PC-3 (cell line): ENCODE results near the gene VIPR2. TPM values are rescaled to one million over a fixed set of nuclear protein-coding genes. Genes with fewer than 3 reads are reported as not detected.

Experiments
- ATAC-seq: fragments of 200-7000 bp; cut with Tn5 transposase; 2 replicates; pipeline ENCODE4 v1.9.1; 2020; ENCODE audit warnings: mild to moderate bottlenecking, moderate library complexity
- BruUV-seq: library from RNA; stranded (reverse); fragments of 400-500 nt; replicated peaks from 2 replicates; lab custom pipeline; 2021; lab: Mats Ljungman, UMichigan
- CTCF ChIA-PET: fragments of 300-600 bp; sonication (Branson Sonifier 250); formaldehyde crosslinking; loops from one replicate; lab custom pipeline; 2022; ENCODE audit warnings: antibody characterized with exemption; lab: Charles Lee
- POLR2A ChIA-PET: fragments of 300-600 bp; sonication (Branson Sonifier 250); formaldehyde crosslinking; loops from one replicate; lab custom pipeline; 2022; ENCODE audit warnings: antibody characterized with exemption; ENCODE audit not compliant: unreplicated experiment; lab: Charles Lee
- DNase-seq: peaks from one replicate; pipeline ENCODE4 v3.0.0-alpha.2; 2015
- H2AFZ ChIP-seq: fragments of 300-600 bp; sonication (generic); 2 replicates; pipeline ENCODE4 v1.6.0; 2016; ENCODE audit warnings: antibody characterized with exemption, low read length
- H3F3A ChIP-seq: fragments of 300-600 bp; sonication (generic); one replicate; pipeline ENCODE4 v1.6.0; 2017; ENCODE audit warnings: antibody characterized with exemption, low read length, control low read depth, mild to moderate bottlenecking; ENCODE audit not compliant: unreplicated experiment
- H3K27ac ChIP-seq: fragments of 300-600 bp; sonication (generic); 2 replicates; pipeline ENCODE4 v1.5.1; 2016; ENCODE audit warnings: mild to moderate bottlenecking, low read length
- H3K27me3 ChIP-seq: fragments of 300-600 bp; sonication (generic); 2 replicates; pipeline ENCODE4 v1.6.1; 2016; ENCODE audit warnings: low read length, mixed read lengths
- H3K36me3 ChIP-seq: fragments of 300-600 bp; sonication (generic); 2 replicates; pipeline ENCODE4 v1.6.1; 2016; ENCODE audit warnings: low read depth, mixed run types, low read length, mixed read lengths
- H3K4me1 ChIP-seq: fragments of 300-600 bp; sonication (generic); 2 replicates; pipeline ENCODE4 v1.5.1; 2016; ENCODE audit warnings: low read length; ENCODE audit not compliant: insufficient read depth
- H3K4me2 ChIP-seq: fragments of 300-600 bp; sonication (generic); 2 replicates; pipeline ENCODE4 v1.6.0; 2016; ENCODE audit warnings: low read length
- H3K4me3 ChIP-seq: fragments of 300-600 bp; sonication (generic); 2 replicates; pipeline ENCODE4 v1.5.1; 2016; ENCODE audit warnings: mild to moderate bottlenecking, low read length, mixed read lengths
- H3K79me2 ChIP-seq: fragments of 300-600 bp; sonication (generic); 2 replicates; pipeline ENCODE4 v1.6.1; 2017; ENCODE audit warnings: low read length, mixed read lengths
- H3K9ac ChIP-seq: fragments of 300-600 bp; sonication (generic); 2 replicates; pipeline ENCODE4 v1.6.0; 2016; ENCODE audit warnings: mild to moderate bottlenecking, low read length
- H3K9me2 ChIP-seq: fragments of 300-600 bp; sonication (generic); replicated peaks from 2 replicates; pipeline ENCODE4 v1.6.1; 2016; ENCODE audit warnings: mixed run types, low read length, mixed read lengths
- H3K9me3 ChIP-seq: fragments of 300-600 bp; sonication (generic); 2 replicates; pipeline ENCODE4 v1.6.1; 2016; ENCODE audit warnings: low read length, mixed read lengths
- H4K20me1 ChIP-seq: fragments of 300-600 bp; sonication (generic); 2 replicates; pipeline ENCODE4 v1.6.1; 2016; ENCODE audit warnings: low read length, mixed read lengths
- CTCF ChIP-seq: fragments of 300-600 bp; sonication (generic); conservative IDR thresholded peaks from 2 replicates; pipeline ENCODE4 v1.5.1; 2017; ENCODE audit warnings: antibody characterized with exemption, low read depth, mild to moderate bottlenecking, low read length
- EZH2 ChIP-seq: fragments of 300-600 bp; sonication (generic); IDR thresholded peaks from one replicate; pipeline ENCODE4 v1.6.1; 2017; ENCODE audit warnings: antibody characterized with exemption, mild to moderate bottlenecking, low read length; ENCODE audit not compliant: unreplicated experiment
- EZH2phosphoT487 ChIP-seq: fragments of 300-600 bp; sonication (generic); IDR thresholded peaks from 2 replicates; pipeline ENCODE4 v1.6.1; 2018; ENCODE audit warnings: mild to moderate bottlenecking, antibody characterized with exemption, low read length, borderline replicate concordance
- intact Hi-C: fragments of 100-400 bp; cut with micrococcal nuclease; formaldehyde crosslinking; loops from 2 replicates; pipeline ENCODE4 v1.9.0; 2023
- total RNA-seq: library from RNA; depleted of rRNA; stranded (reverse); fragments of >200 nt; gene quantifications from 2 replicates; pipeline ENCODE4 v1.2.3, GENCODE V29; 2014

Gene VIPR2
- total RNA-seq, 1 experiment from 2014 or later, result not detected

GRCh38 chr7:159147246-159147645 lies 2.6 kb upstream of the VIPR2 start:
- Histone ChIP-seq H3K9me3 (no peaks in the 10 kb centered on the region), H3K27ac (no peak overlapping the region)
- no TSS peak for BruUV-seq

GRCh38 chr7:159146084-159146858 lies 1.6 kb upstream of the VIPR2 start:
- Histone ChIP-seq H3K9ac (no peak overlapping the region), H2AFZ (no peak overlapping the region), H3K27me3 (peaks cover 47% of the 10 kb centered on the region), H3F3A (no peaks in the 10 kb centered on the region), H3K9me3 (no peaks in the 10 kb centered on the region), H3K4me3 (no peak overlapping the region), H3K36me3 (no peaks in the 10 kb centered on the region), H3K4me2 (no peak overlapping the region), H3K79me2 (no peaks in the 10 kb centered on the region), H4K20me1 (no peaks in the 10 kb centered on the region), H3K27ac (no peak overlapping the region), H3K9me2 (no peaks in the 10 kb centered on the region), H3K4me1 (no peaks in the 10 kb centered on the region)
- DNase-seq, result no peak
- ATAC-seq, result no peak
- no peak for TF ChIP-seq EZH2
- no peak for TF ChIP-seq EZH2phosphoT487
- TF ChIP-seq CTCF, result no peak
- ChIA-PET CTCF (no interaction called here), POLR2A (no interaction called here)
- intact Hi-C loops, result no loop called here
- BruUV-seq, result no TSS peak

More at GRCh38 chr7:159147246-159147645, 2.6 kb upstream of the VIPR2 start:
- peaks cover 45% of the 10 kb centered on the region for H3K27me3 ChIP-seq
- no peak for TF ChIP-seq CTCF
- TF ChIP-seq EZH2phosphoT487, result no peak
- TF ChIP-seq EZH2, result no peak
- no peaks in the 10 kb centered on the region for H4K20me1 ChIP-seq
- no peak overlapping the region for H2AFZ ChIP-seq
- ATAC-seq, result no peak
- no peak overlapping the region for H3K4me3 ChIP-seq
- no peaks in the 10 kb centered on the region for H3F3A ChIP-seq
- no peaks in the 10 kb centered on the region for H3K9me2 ChIP-seq
- H3K4me1 ChIP-seq, result no peaks in the 10 kb centered on the region
- H3K9ac ChIP-seq, result no peak overlapping the region
- CTCF ChIA-PET, result no interaction called here
- POLR2A ChIA-PET, result no interaction called here
- H3K36me3 ChIP-seq, result no peaks in the 10 kb centered on the region
- DNase-seq, result no peak
- H3K4me2 ChIP-seq, result no peak overlapping the region
- intact Hi-C loops, result no loop called here
- no peaks in the 10 kb centered on the region for H3K79me2 ChIP-seq

- POLR2A ChIA-PET, result no interaction called here
Observed at GRCh38 chr7:159145490-159145855, 806 bp upstream of the VIPR2 start.

More at GRCh38 chr7:159145490-159145855, 806 bp upstream of the VIPR2 start:
- Histone ChIP-seq H4K20me1 (no peaks in the 10 kb centered on the region), H3F3A (no peaks in the 10 kb centered on the region), H3K4me1 (no peaks in the 10 kb centered on the region), H3K27me3 (peaks cover 46% of the 10 kb centered on the region), H3K27ac (no peak overlapping the region), H3K4me3 (no peak overlapping the region), H3K9me2 (no peaks in the 10 kb centered on the region), H3K9ac (no peak overlapping the region), H3K36me3 (no peaks in the 10 kb centered on the region), H2AFZ (no peak overlapping the region), H3K9me3 (no peaks in the 10 kb centered on the region), H3K4me2 (no peak overlapping the region), H3K79me2 (no peaks in the 10 kb centered on the region)
- intact Hi-C loops, result no loop called here
- BruUV-seq, result no TSS peak
- CTCF ChIA-PET, result no interaction called here
- DNase-seq, result no peak
- no peak for TF ChIP-seq CTCF
- TF ChIP-seq EZH2phosphoT487, result no peak
- TF ChIP-seq EZH2, result no peak
- ATAC-seq, result no peak
